ENCODE results near the gene SERPINA1.

Gene SERPINA1

GRCh38 chr14:94397289-94398181 lies 9.1 kb upstream of the SERPINA1 start:
- no peak for DNase-seq

GRCh38 chr14:94396628-94397225 lies 8.3 kb upstream of the SERPINA1 start:
- no peak for DNase-seq

- no peak for DNase-seq
Measured at GRCh38 chr14:94395888-94396574, 7.6 kb upstream of the SERPINA1 start.

GRCh38 chr14:94395282-94395887 lies 7.0 kb upstream of the SERPINA1 start:
- DNase-seq, result no peak

GRCh38 chr14:94394581-94395207 lies 6.3 kb upstream of the SERPINA1 start:
- DNase-seq, result no peak

- no peak for DNase-seq
Measured at GRCh38 chr14:94394025-94394493, 5.7 kb upstream of the SERPINA1 start.

- DNase-seq, result no peak
Measured at GRCh38 chr14:94393474-94393873, 5.1 kb upstream of the SERPINA1 start.

- DNase-seq, result no peak
Measured at GRCh38 chr14:94392510-94392935, 4.1 kb upstream of the SERPINA1 start.

- no peak for DNase-seq
Measured at GRCh38 chr14:94391281-94391975, 3.0 kb upstream of the SERPINA1 start.

GRCh38 chr14:94390372-94391086 lies 2.1 kb upstream of the SERPINA1 start:
- no peak for DNase-seq

GRCh38 chr14:94389731-94390371 lies 1.4 kb upstream of the SERPINA1 start:
- no peak for DNase-seq

GRCh38 chr14:94389104-94389469 lies 685 bp upstream of the SERPINA1 start:
- DNase-seq, result no peak

- no peak for DNase-seq
Measured at GRCh38 chr14:94388027-94388383, 397 bp downstream of the SERPINA1 start.

GRCh38 chr14:94387051-94388026 lies 1.1 kb downstream of the SERPINA1 start:
- DNase-seq, result no peak

GRCh38 chr14:94386085-94387031 lies 2.0 kb downstream of the SERPINA1 start:
- no peak for DNase-seq

GRCh38 chr14:94385553-94386057 lies 2.8 kb downstream of the SERPINA1 start:
- DNase-seq, result no peak

GRCh38 chr14:94384342-94384741 lies 4.1 kb downstream of the SERPINA1 start:
- DNase-seq, result no peak

- no peak for DNase-seq
Measured at GRCh38 chr14:94383777-94384176, 4.6 kb downstream of the SERPINA1 start.
